GM12872 (cell line): ENCODE measurements around the gene LILRB5.

Experiments
- TF ChIP-seq, protein P1 (sequence below): IDR thresholded peaks from 3 replicates; pipeline ENCODE4 v1.5.1; 2011; ENCODE audit warnings: low read depth, mild to moderate bottlenecking, low read length, moderate library complexity; ENCODE audit not compliant: insufficient read depth

Gene LILRB5

GRCh38 chr19:54207983-54208783, 48.9 kb downstream of the LILRB5 start:
- TF ChIP-seq, protein P1, sequence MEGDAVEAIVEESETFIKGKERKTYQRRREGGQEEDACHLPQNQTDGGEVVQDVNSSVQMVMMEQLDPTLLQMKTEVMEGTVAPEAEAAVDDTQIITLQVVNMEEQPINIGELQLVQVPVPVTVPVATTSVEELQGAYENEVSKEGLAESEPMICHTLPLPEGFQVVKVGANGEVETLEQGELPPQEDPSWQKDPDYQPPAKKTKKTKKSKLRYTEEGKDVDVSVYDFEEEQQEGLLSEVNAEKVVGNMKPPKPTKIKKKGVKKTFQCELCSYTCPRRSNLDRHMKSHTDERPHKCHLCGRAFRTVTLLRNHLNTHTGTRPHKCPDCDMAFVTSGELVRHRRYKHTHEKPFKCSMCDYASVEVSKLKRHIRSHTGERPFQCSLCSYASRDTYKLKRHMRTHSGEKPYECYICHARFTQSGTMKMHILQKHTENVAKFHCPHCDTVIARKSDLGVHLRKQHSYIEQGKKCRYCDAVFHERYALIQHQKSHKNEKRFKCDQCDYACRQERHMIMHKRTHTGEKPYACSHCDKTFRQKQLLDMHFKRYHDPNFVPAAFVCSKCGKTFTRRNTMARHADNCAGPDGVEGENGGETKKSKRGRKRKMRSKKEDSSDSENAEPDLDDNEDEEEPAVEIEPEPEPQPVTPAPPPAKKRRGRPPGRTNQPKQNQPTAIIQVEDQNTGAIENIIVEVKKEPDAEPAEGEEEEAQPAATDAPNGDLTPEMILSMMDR, result no peak

DNA sequence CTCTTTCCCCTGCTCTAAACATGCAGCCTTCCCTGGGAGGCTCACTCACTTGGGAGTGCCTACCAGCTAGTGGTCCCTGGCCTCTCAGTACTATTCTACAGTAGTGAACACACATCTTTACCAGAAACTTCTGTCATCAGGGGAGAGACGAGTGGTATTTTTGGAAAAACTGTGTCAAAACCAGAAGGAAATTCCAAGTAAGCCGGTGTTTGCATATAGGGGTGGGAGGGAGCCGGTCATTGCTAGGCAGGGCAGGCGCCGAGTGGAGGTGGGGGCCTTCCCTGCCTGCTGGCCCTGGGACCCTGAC, 49.4 kb downstream of the LILRB5 start:
- TF ChIP-seq, protein P1, result no peak

- TF ChIP-seq, protein P1, result no peak
Observed at GRCh38 chr19:54206831-54207177, 50.3 kb downstream of the LILRB5 start.

- TF ChIP-seq, protein P1, result no peak
Observed at GRCh38 chr19:54206030-54206830, 50.8 kb downstream of the LILRB5 start.

GRCh38 chr19:54204767-54205468, 52.2 kb downstream of the LILRB5 start:
- TF ChIP-seq, protein P1, result no peak

- TF ChIP-seq, protein P1, result no peak
Observed at GRCh38 chr19:54203151-54203611, 53.9 kb downstream of the LILRB5 start.

- TF ChIP-seq, protein P1, result no peak
Observed at GRCh38 chr19:54201980-54202379, 55.1 kb downstream of the LILRB5 start.
